HCT116 (cell line): ENCODE results near the gene SDK1. TPM values are rescaled to one million over a fixed set of nuclear protein-coding genes. Genes with fewer than 3 reads are reported as not detected.

ENCODE experiments used
- ATAC-seq: fragments of 200-7000 bp; cut with Tn5 transposase; 2 replicates; pipeline ENCODE4 v1.9.1; 2020; ENCODE audit warnings: mild to moderate bottlenecking, moderate library complexity
- BruUV-seq: library from RNA; stranded (reverse); fragments of 400-500 nt; replicated peaks from 2 replicates; lab custom pipeline; 2021; lab: Mats Ljungman, UMichigan
- CTCF ChIA-PET: fragments of 300-600 bp; sonication (Branson Sonifier 250); formaldehyde crosslinking; loops from one replicate; lab custom pipeline; 2021; ENCODE audit warnings: antibody characterized with exemption; lab: Charles Lee
- POLR2A ChIA-PET: fragments of 300-600, 350-600 bp; sonication (Branson Sonifier 250); formaldehyde crosslinking; loops from one replicate; lab custom pipeline; 2021; ENCODE audit warnings: antibody characterized with exemption; lab: Charles Lee
- RAD21 ChIA-PET, 2 experiments: fragments of 300-600 bp; sonication (Branson Sonifier 250); formaldehyde crosslinking; loops; one replicate each; lab custom pipeline; 2023; ENCODE audit warnings: low total read pairs in 2 of 2; ENCODE audit not compliant: uncharacterized antibody in 2 of 2, unreplicated experiment in 2 of 2, low non-redundant PET in 1 of 2; lab: Charles Lee
- DNase-seq: peaks from one replicate; pipeline ENCODE4 v3.0.0-alpha.2; 2010; ENCODE audit warnings: low read depth, low spot score
- H2AFZ ChIP-seq: fragments of 200-600 bp; shearing (Covaris generic), sonication (generic); 2 replicates; pipeline ENCODE4 v1.6.1; 2017; ENCODE audit warnings: low read depth, mixed run types, mixed read lengths, antibody characterized with exemption, low read length; ENCODE audit not compliant: poor library complexity, severe bottlenecking
- H3K27ac ChIP-seq: 2 replicates; pipeline ENCODE4 v1.5.1; 2012; ENCODE audit warnings: low read depth, low read length
- H3K27me3 ChIP-seq: fragments of 200-600 bp; sonication (generic); 2 replicates; pipeline ENCODE4 v1.6.1; 2016; ENCODE audit warnings: mixed run types, low read length, mixed read lengths; ENCODE audit not compliant: insufficient read depth
- H3K36me3 ChIP-seq, 2 experiments: fragments of 200-500 bp in 1 of 2; fragments of 200-600 bp in 1 of 2; sonication (Bioruptor generic) in 1 of 2; sonication (generic) in 1 of 2; 2 replicates each; pipeline versions ENCODE4 v1.5.1 to v1.6.1; 2014 to 2016; ENCODE audit warnings: low read length in 2 of 2, inconsistent platforms in 1 of 2, mixed read lengths in 1 of 2, mixed run types in 1 of 2; ENCODE audit not compliant: insufficient read depth in 2 of 2, control insufficient read depth in 1 of 2
- H3K4me1 ChIP-seq, 2 experiments: fragments of 200-600 bp in 1 of 2; sonication (generic) in 1 of 2; 2 replicates each; pipeline versions ENCODE4 v1.5.1 to v1.6.1; 2012 to 2017; ENCODE audit warnings: low read length in 2 of 2, inconsistent platforms in 1 of 2, mild to moderate bottlenecking in 1 of 2, mixed read lengths in 1 of 2, mixed run types in 1 of 2, moderate library complexity in 1 of 2; ENCODE audit not compliant: insufficient read depth in 2 of 2, control insufficient read depth in 1 of 2
- H3K4me2 ChIP-seq: fragments of 200-600 bp; sonication (generic); 2 replicates; pipeline ENCODE4 v1.6.1; 2017; ENCODE audit warnings: mixed run types, low read length, mixed read lengths
- H3K4me3 ChIP-seq, 2 experiments: fragments of 200-600 bp in 1 of 2; sonication (generic) in 1 of 2; replicated peaks in 1 of 2; 2 replicates each; pipeline ENCODE4 v1.5.1; 2011 to 2016; ENCODE audit warnings: low read length in 2 of 2, control low read depth in 1 of 2, low read depth in 1 of 2, mild to moderate bottlenecking in 1 of 2, mixed read lengths in 1 of 2, mixed run types in 1 of 2
- H3K79me2 ChIP-seq: fragments of 200-600 bp; sonication (generic); 2 replicates; pipeline ENCODE4 v1.6.1; 2017; ENCODE audit warnings: mild to moderate bottlenecking, mixed run types, low read length, moderate library complexity, mixed read lengths; ENCODE audit not compliant: insufficient read depth
- H3K9ac ChIP-seq: fragments of 200-600 bp; sonication (generic); 2 replicates; pipeline ENCODE4 v1.6.1; 2016; ENCODE audit warnings: low read length, mixed read lengths
- H3K9me2 ChIP-seq: fragments of 200-600 bp; sonication (generic), shearing (Covaris generic); 2 replicates; pipeline ENCODE4 v1.6.1; 2017; ENCODE audit warnings: mixed run types, mild to moderate bottlenecking, moderate library complexity; ENCODE audit not compliant: insufficient read depth
- H3K9me3 ChIP-seq, 2 experiments: fragments of 200-500 bp in 1 of 2; fragments of 200-600 bp in 1 of 2; sonication (Bioruptor generic) in 1 of 2; sonication (generic) in 1 of 2; 2 replicates each; pipeline ENCODE4 v1.6.1; 2014 to 2017; ENCODE audit warnings: low read length in 2 of 2, mixed read lengths in 2 of 2, inconsistent platforms in 1 of 2, low read depth in 1 of 2, mild to moderate bottlenecking in 1 of 2, mixed run types in 1 of 2, moderate library complexity in 1 of 2; ENCODE audit not compliant: control insufficient read depth in 1 of 2, insufficient read depth in 1 of 2
- H4K20me1 ChIP-seq: fragments of 200-600 bp; sonication (generic), shearing (Covaris generic); 2 replicates; pipeline ENCODE4 v1.6.1; 2017; ENCODE audit warnings: mixed run types, mild to moderate bottlenecking, moderate library complexity; ENCODE audit not compliant: insufficient read depth
- ATF3 ChIP-seq: IDR thresholded peaks from 2 replicates; pipeline ENCODE4 v1.6.1; 2012
- CBX3 ChIP-seq: IDR thresholded peaks from 2 replicates; pipeline ENCODE4 v1.6.1; 2012; ENCODE audit warnings: low read depth
- CEBPB ChIP-seq: IDR thresholded peaks from 2 replicates; pipeline ENCODE4 v1.6.1; 2012; ENCODE audit warnings: low read depth
- CTCF ChIP-seq, 3 experiments: fragments of 200-600 bp in 1 of 3; sonication (generic) in 1 of 3; IDR thresholded peaks in 2 of 3; conservative IDR thresholded peaks in 1 of 3; 2 replicates each; pipeline ENCODE4 v1.5.1; 2012 to 2017; ENCODE audit warnings: low read depth in 2 of 3, low read length in 2 of 3, antibody characterized with exemption in 1 of 3, borderline replicate concordance in 1 of 3, control low read depth in 1 of 3, mild to moderate bottlenecking in 1 of 3, mixed read lengths in 1 of 3, mixed run types in 1 of 3, moderate library complexity in 1 of 3; ENCODE audit not compliant: insufficient read depth in 1 of 3
- EGR1 ChIP-seq: IDR thresholded peaks from 2 replicates; pipeline ENCODE4 v1.6.1; 2012; ENCODE audit warnings: low read depth
- ELF1 ChIP-seq: IDR thresholded peaks from 2 replicates; pipeline ENCODE4 v1.6.1; 2012; ENCODE audit warnings: low read depth, borderline replicate concordance
- EZH2phosphoT487 ChIP-seq: fragments of 200-600 bp; IDR thresholded peaks from 2 replicates; pipeline ENCODE4 v1.6.1; 2018; ENCODE audit warnings: antibody characterized with exemption, borderline replicate concordance
- JUND ChIP-seq: IDR thresholded peaks from 2 replicates; pipeline ENCODE4 v1.6.1; 2012
- MAX ChIP-seq: IDR thresholded peaks from 2 replicates; pipeline ENCODE4 v1.6.1; 2012
- POLR2A ChIP-seq: IDR thresholded peaks from 2 replicates; pipeline ENCODE4 v1.7.0; 2011; ENCODE audit warnings: borderline replicate concordance; ENCODE audit not compliant: insufficient read depth, insufficient read length; ENCODE audit errors: extremely low read depth
- POLR2AphosphoS5 ChIP-seq: IDR thresholded peaks from 2 replicates; pipeline ENCODE4 v1.6.1; 2011; ENCODE audit warnings: mild to moderate bottlenecking, low read depth, low read length, moderate library complexity
- RAD21 ChIP-seq: IDR thresholded peaks from 2 replicates; pipeline ENCODE4 v1.6.1; 2012; ENCODE audit warnings: low read depth, mild to moderate bottlenecking
- REST ChIP-seq: IDR thresholded peaks from 2 replicates; pipeline ENCODE4 v1.6.1; 2012; ENCODE audit warnings: low read depth
- SIN3A ChIP-seq: IDR thresholded peaks from 2 replicates; pipeline ENCODE4 v1.6.1; 2012; ENCODE audit warnings: low read depth
- SP1 ChIP-seq: IDR thresholded peaks from 2 replicates; pipeline ENCODE4 v1.6.1; 2012; ENCODE audit warnings: low read depth
- SRF ChIP-seq: IDR thresholded peaks from 2 replicates; pipeline ENCODE4 v1.6.1; 2012; ENCODE audit warnings: low read depth
- TCF7L2 ChIP-seq: IDR thresholded peaks from 2 replicates; pipeline ENCODE4 v1.7.0; 2011; ENCODE audit warnings: borderline replicate concordance, inconsistent platforms; ENCODE audit not compliant: insufficient read depth, insufficient read length; ENCODE audit errors: extremely low read depth
- YY1 ChIP-seq: IDR thresholded peaks from 2 replicates; pipeline ENCODE4 v1.6.1; 2011; ENCODE audit warnings: low read length, low read depth, moderate library complexity, mild to moderate bottlenecking; ENCODE audit not compliant: insufficient replicate concordance; ENCODE audit errors: extremely low read depth
- ZBTB33 ChIP-seq: IDR thresholded peaks from 2 replicates; pipeline ENCODE4 v1.6.1; 2011; ENCODE audit warnings: mild to moderate bottlenecking, low read length, moderate library complexity; ENCODE audit not compliant: insufficient replicate concordance; ENCODE audit errors: extremely low read depth
- ZNF274 ChIP-seq: fragments of 200-500 bp; sonication (Bioruptor generic); IDR thresholded peaks from 2 replicates; pipeline ENCODE4 v1.6.1; 2014; ENCODE audit warnings: mild to moderate bottlenecking, low read depth, low read length, inconsistent platforms
- intact Hi-C: fragments of 100-400 bp; cut with micrococcal nuclease; formaldehyde crosslinking; loops from 2 replicates; pipeline ENCODE4 v1.10.0; 2022
- total RNA-seq: library from RNA; stranded (reverse); gene quantifications from one replicate; pipeline ENCODE4 v1.2.1, GENCODE V29; 2021; ENCODE audit not compliant: unreplicated experiment

SDK1 gene
- total RNA-seq, 1 experiment from 2014 or later, result 0.05 TPM

- Histone ChIP-seq H3K36me3 (no peaks in the 10 kb centered on the region), H3K9me2 (no peaks in the 10 kb centered on the region), H3K9me3 (no peaks in the 10 kb centered on the region), H4K20me1 (no peaks in the 10 kb centered on the region), H3K9ac (no peak overlapping the region), H3K27ac (no peak overlapping the region), H3K4me1 (no peaks in the 10 kb centered on the region), H3K79me2 (no peaks in the 10 kb centered on the region), H3K4me3 (no peak overlapping the region), H2AFZ (no peak overlapping the region), H3K4me2 (no peak overlapping the region), H3K27me3 (peaks cover 40% of the 10 kb centered on the region)
- no peak for ATAC-seq
- no peak for DNase-seq
- BruUV-seq, result no TSS peak
- intact Hi-C loops, result no loop called here
- POLR2A ChIA-PET, result no interaction called here
- CTCF ChIA-PET, result no interaction called here
- no peak for TF ChIP-seq POLR2AphosphoS5
- no peak for TF ChIP-seq CEBPB
- TF ChIP-seq ZBTB33, result no peak
- no peak for TF ChIP-seq EGR1
- TF ChIP-seq CBX3, result no peak
- TF ChIP-seq REST, result no peak
- no peak for TF ChIP-seq ELF1
- no peak for TF ChIP-seq EZH2phosphoT487
- TF ChIP-seq SP1, result no peak
- TF ChIP-seq SRF, result no peak
- no peak for TF ChIP-seq POLR2A
- no peak for TF ChIP-seq ZNF274
- no peak for TF ChIP-seq YY1
- no peak for TF ChIP-seq RAD21
- no peak for TF ChIP-seq SIN3A
- TF ChIP-seq MAX, result no peak
- no peak for TF ChIP-seq JUND
- TF ChIP-seq CTCF (IDR thresholded peaks at IDR 0.05 in 2 of 3, conservative IDR thresholded peaks at IDR 0.05 in 1 of 3; ENCODE audit: borderline replicate concordance in 1 of 3, insufficient read depth in 1 of 3, low read depth in 2 of 3, low read length in 2 of 3), result no peak
- no peak for TF ChIP-seq ATF3
- TF ChIP-seq TCF7L2, result no peak
- RAD21 ChIA-PET, result no interaction called here
Observed at GRCh38 chr7:4065190-4065589, 764.1 kb downstream of the SDK1 start.
